NCI-H1436 (cell line): ENCODE results near the gene COX8C.
"Not testable (repeated sequence)": the region's sequence is repeated elsewhere in the genome, so short reads cannot be mapped to it uniquely, and the experiment has no call there.

ENCODE experiments used
- DNase-seq: peaks from one replicate; lab custom pipeline; 2025; lab: John Stamatoyannopoulos, UW

The COX8C gene

GRCh38 chr14:93322929-93323599 is 23.9 kb upstream of the COX8C start:
- DNase-seq: no peak

DNA sequence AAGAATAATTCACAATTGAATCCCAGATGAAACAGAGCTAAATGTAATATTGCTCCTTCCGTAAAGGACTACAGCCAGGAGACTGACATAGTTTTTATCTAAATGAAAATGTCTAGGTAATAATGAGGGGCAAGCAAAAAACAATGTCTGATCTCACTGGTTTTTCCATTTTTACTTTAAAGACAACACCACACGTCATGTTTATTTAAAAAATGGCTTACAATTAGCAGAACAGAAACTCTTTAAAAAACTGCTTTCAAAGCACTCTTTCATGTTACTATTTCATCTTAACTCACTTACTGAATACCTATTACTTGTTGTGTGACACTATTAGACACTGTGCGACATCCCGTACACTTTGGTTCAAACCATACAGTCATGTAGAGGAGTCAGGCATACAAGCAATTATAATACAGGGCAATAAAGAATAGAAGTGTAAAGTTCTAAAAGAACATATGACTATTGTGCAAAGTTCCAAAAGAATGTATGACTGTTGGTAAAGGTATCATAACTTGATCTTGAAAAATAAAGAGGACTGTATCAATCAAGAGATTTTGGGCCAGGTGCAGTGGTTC is 23.3 kb upstream of the COX8C start:
- DNase-seq: no peak

DNA sequence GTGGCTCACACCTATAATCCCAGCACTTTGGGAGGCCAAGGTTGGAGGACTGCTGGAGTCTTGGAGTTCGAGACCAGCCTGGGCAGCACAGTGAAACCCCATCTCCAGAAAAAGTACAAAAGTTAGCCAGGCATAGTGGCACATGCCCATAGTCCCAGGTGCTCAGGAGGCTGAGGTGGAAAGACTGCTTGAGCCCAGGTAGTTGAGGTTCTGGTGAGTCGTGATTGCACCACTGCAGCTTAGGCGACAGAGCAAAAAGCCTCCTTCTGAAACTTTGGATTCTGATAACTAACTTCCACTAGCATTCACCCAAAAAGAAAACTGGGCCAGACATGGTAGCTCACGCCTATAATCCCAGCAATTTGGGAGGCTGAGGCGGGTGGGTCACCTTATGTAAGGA is 20.8 kb upstream of the COX8C start:
- DNase-seq: no peak

GRCh38 chr14:93328546-93328945 is 18.4 kb upstream of the COX8C start:
- DNase-seq: no peak

- DNase-seq: no peak
Observed at GRCh38 chr14:93329965-93330608, 16.9 kb upstream of the COX8C start.

GRCh38 chr14:93330609-93331000 is 16.4 kb upstream of the COX8C start:
- no peak for DNase-seq

DNA sequence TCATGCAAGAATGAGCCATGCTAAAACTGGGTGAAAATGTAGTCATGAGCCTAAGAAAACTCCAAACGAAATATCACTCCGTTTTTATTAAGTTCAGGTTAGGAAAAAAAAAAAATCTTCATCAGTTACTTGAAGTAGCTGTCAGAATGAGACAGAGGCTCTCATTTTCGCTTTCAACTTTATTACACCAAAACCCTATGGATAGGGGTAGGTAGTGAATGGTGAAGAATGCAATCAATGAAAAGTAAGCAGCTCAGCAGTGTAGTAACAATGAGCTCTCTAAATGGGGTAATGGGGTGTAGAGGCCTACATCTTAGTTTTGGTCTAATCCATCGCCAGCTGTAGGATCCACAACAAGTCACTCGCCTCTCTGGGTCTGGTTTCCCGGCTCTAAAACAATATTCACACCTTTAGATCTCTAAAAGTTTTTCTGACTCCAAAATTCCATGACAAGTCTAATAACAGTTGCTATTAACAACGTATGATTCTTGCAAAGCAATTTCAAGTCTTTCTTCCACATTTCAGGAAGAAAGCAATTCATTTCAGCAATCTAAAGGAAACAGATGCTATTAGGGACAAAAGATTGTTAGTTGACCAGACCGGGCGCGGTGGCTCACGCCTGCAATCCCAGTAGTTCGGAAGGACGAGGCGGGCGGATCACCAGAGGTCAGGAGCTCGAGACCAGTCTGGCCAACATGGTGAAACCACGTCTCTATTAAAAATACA is 15.8 kb upstream of the COX8C start:
- DNase-seq: no peak

DNA sequence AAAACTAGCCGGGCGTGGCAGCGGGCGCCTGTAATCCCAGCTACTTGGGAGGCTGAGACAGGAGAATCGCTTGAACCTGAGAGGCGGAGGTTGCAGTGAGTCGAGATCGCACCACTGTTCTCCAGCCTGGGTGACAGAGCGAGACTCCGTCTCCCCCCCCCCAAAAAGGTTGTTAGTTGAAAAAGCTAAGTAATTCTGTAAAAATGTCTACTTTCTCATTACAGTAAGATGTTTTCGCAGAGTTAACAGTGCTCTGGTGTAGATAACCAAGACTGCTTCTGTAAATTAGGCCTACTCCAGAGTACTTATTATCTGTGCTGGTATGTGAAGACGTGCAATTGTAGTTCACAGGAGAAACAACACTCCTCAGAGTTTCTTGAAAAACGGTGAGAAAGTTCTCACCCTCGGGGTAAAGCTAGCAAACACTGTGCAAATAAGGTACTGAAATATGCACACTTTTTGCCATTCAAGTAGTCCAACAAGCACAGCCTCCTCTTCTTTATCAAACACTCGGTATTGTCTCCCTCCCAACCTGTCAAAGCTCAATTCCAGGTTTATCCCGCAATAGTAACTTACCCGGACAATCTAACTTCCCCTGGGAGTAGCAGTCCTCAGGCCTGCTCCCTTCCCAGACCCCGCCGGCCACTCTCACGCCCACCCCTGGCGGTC is 15.1 kb upstream of the COX8C start:
- no peak for DNase-seq

DNA sequence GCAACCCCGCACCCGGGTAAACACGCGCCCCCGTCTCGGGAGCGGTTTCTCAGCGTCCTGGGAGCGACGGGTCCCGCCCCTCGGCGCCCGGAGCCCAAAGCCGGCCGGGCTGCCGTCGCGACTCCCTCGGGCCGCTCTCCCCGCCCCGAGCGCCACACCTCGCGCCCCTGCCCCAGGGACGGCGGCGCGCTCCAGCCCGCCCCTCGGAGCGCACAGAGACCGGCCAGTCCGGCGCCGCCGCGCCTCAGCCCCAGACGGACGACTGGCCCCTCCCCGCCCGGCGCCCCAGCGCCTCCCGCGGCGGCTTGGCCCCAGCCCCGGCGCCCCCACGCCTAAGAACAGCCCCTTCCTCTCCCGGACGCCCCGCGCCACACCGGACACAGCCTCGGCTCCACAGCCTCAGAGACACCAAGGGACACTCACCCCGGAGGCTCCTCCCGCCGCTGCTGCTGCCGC is 14.6 kb upstream of the COX8C start:
- peak; percentile 19 for DNase-seq

DNA sequence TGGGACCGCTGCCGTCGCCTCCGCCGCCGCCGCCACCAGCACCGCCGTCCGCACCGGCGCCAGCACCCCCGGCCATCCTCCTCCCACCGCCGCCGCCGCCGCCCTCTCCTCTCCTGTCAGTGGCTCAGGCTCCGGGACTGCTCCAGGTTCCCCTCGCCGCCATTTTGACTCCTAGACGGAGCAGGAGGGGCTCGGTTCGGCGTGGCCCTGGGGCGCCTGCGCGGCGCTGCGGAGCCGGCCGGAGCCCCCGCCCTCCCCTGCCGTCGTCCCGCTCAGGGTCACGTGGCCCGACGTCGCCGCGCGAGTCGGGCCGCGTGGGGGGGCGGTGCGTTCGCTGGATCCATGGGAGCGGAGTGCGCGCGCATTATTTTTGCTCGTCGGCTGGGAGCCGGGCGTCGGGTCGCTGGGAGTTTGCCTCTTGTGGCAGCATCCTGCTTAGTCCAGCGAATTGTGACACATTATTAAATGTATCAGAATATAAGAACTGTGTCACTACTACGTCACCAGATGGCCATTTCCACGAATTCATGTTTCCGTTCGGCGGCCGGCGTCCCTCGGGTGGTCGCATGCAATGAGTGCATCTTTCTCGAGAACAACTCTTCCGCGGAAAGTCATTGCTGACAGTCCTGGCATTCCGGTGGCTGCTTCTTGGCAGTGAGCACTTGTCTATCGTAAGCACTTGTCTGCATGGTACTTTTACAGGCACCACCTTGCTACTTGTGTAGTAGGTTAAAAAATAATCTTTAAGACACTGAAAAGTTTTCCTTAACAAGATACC is 13.9 kb upstream of the COX8C start, which contains the start of gene BTBD7:
BTBD7 (minus strand) TSS at position 184 of the 778 bp plus-strand sequence. CDS start 36,985 bp downstream, outside the sequence.
- peak; percentile 93 for DNase-seq

- no peak for DNase-seq
Observed at GRCh38 chr14:93333631-93334103, 13.3 kb upstream of the COX8C start.

GRCh38 chr14:93337143-93337753 is 9.7 kb upstream of the COX8C start:
- DNase-seq: no peak

DNA sequence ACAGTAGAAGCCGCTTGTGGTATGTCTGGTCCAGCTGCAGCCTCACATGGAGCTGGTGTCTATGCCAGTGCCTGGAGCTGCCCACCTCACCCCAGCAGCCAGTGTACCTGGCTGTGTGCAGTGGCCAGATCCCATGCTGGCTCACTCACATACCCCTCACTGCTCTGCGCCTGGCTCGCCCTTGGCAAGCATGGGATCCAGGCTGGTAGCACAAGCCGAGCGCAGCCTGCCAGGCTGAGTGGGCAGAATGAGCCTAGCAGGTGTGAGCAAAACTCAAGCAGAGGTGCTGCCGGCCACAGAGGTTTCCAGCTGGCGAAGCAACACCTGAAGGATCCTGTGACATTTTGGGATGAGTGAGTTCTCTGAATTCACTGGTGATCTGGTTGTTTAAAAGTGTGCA is 9.1 kb upstream of the COX8C start:
- DNase-seq: no peak

DNA sequence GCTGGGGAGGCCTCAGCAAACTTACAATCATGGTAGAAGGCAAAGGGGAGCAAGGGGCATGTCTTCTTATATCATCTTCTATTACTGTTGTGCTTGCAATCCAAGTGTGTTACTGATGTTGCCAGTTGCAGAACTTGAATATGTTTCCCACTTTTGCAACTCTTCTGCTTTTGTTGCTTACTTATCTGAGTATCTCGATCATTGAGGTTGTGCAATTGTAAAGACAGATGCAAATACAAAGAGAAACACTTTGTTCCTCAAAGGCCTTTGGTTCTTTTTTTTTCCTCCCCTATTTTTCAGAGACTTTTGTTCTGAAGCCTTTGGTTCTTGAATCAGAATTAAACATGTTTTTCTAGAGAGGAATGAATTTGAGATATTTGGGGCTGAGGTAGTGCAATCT is 3.7 kb upstream of the COX8C start:
- DNase-seq: no peak

DNA sequence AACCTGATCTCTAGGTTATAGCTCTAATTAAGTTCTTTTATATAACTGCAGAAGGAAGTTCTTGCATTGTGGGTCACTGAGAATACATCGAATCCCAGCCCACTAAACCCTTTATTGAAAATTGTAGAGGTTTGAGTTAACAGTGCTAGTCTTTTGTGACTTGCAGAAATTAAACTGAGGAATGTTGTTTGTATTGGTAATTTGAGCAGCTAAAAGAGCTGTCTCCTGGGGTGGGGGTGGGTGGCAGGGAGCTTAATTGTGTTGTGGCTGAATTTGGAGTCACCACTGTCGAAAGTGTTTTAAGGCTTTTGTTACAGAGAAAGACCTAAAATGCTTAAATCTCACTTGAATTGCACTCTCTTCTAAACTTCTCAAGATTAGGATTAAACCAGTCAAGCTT is 3.2 kb upstream of the COX8C start:
- DNase-seq: peak; percentile 46

DNA sequence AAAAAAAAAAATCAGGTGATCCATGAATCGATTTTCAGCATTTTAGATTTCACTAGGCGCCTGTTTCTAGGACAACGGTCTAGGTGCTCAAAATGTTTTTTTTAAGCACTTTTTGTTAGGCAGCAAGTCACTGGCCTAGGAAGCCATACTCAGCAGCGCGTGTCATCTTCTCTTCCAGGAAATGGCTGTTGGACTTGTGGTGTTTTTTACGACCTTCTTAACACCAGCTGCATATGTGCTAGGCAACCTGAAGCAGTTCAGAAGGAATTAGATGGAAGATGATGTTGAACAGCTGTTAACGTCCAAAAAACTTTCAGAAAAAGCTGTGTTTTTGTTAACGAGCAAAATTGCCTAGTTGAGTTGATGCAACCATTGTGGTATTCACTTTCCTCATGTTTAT is 868 bp downstream of the COX8C start:
- no peak for DNase-seq

DNA sequence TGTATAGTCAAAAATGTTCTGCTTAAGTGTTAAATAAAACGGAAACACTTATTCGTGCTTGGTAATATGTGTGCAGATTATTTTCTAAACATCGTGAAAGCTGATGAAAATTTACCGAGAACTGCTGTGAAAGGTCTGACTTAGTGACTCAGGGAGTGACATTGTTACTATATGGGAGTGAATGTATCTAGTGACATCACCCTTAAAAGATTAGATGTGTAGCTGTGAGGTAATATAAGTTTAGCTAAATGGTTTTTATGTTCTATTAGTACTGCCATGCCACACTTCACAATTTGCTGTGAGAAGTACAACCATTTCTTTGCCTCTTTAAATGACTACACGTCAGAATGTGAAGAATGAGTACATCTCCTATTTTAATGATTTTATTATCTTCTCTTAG is 1.3 kb downstream of the COX8C start:
- no peak for DNase-seq

- not testable (repeated sequence) for DNase-seq
Observed at GRCh38 chr14:93354873-93355272, 7.9 kb downstream of the COX8C start.

- DNase-seq: no peak
Observed at GRCh38 chr14:93368996-93369712, 22.2 kb downstream of the COX8C start.

GRCh38 chr14:93369713-93370266 is 22.8 kb downstream of the COX8C start:
- no peak for DNase-seq
